ENCODE results near the gene LRATD1. TPM values are rescaled to one million over a fixed set of nuclear protein-coding genes. Genes with fewer than 3 reads are reported as not detected.

LRATD1 gene
- total and polyA plus RNA-seq, 9 of the 15 experiments (the other 6 are each of a cell fraction or from before 2014, with no cell fraction given): 0.36 to 6.5 (median 2.8) TPM

DNA sequence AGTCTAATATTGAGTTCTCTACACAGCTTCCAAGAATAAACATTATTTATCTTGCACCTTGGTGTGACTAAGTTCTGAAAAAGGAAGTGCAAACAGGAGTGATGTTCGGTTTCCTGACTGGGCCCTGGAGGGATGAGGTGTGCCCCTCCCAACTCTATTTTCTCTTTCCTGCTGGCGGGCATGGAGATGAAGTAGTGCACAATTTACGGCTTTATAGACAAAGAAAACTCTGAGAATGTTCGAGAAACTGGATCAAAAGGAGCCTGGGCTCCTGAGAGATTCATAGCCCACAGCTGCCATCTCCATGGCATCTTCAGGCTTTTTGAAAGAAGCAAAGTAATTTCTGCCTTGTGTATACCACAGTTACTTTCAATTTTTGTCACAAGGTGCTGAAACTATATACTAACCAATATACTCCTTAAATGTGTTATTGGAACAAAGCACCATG is 22.3 kb downstream of the LRATD1 start:
- in situ Hi-C loops (cut with MboI): no loop called here
- Histone ChIP-seq H3K9me3 (replicated peaks; ENCODE audit: control insufficient read depth, insufficient read depth, low read depth, low read length) (no peaks in the 10 kb centered on the region), H3K9ac (ENCODE audit: insufficient read depth in 1 of 2, low read depth in 2 of 2, low read length in 2 of 2) (no peak overlapping the region), H2AFZ (ENCODE audit: low read depth, low read length) (no peak overlapping the region), H4K20me1 (replicated peaks; ENCODE audit: control insufficient read depth, insufficient read depth, low read length) (no peaks in the 10 kb centered on the region), H3K27ac (ENCODE audit: extremely low read depth, low read depth, low read length) (no peak overlapping the region), H3K4me1 (replicated peaks in 1 of 2; ENCODE audit: control insufficient read depth in 2 of 2, insufficient read depth in 2 of 2, low read length in 2 of 2) (no peaks in the 10 kb centered on the region), H3K36me3 (ENCODE audit: control insufficient read depth, insufficient read depth, low read length) (no peaks in the 10 kb centered on the region), H3K4me3 (no peak overlapping the region), H3K4me2 (ENCODE audit: insufficient read depth, low read length) (no peak overlapping the region), H3K27me3 (ENCODE audit: control insufficient read depth in 2 of 2, insufficient read depth in 2 of 2, low read length in 2 of 2) (no peaks in the 10 kb centered on the region), H3K79me2 (ENCODE audit: control insufficient read depth, insufficient read depth, low read length) (no peaks in the 10 kb centered on the region), H3K9me1 (ENCODE audit: control insufficient read depth, insufficient read depth, low read length) (no peaks in the 10 kb centered on the region)
- FAIRE-seq (no peak), ATAC-seq (no peak), DNase-seq (ENCODE audit: extremely low read depth in 1 of 4, low spot score in 3 of 4) (no peak)
- ChIA-PET CTCF (ENCODE audit: low intra/inter-chr PET ratio) (no interaction called here), POLR2A (no interaction called here)
- intact Hi-C loops (cut with micrococcal nuclease): no loop called here
- TF ChIP-seq TAF1 (IDR thresholded peaks at IDR 0.05; ENCODE audit: control insufficient read depth, extremely low read depth, insufficient read depth, low read length, severe bottlenecking) (no peak), TAF15 (IDR thresholded peaks at IDR 0.05; ENCODE audit: low read depth, low read length) (no peak)
- 10% methylated on average over 4 of the region's 4 CpGs for WGBS (ENCODE audit: insufficient coverage, low coverage, missing lambda C conversion rate)
- no TSS peak for BruUV-seq (replicated peaks)

GRCh38 chr2:14656146-14656545 is 23.6 kb downstream of the LRATD1 start:
- no peak for TF ChIP-seq ZEB2 (IDR thresholded peaks at IDR 0.05)
- no peak for TF ChIP-seq GMEB1 (CRISPR knock-in tag; IDR thresholded peaks at IDR 0.05)
- TF ChIP-seq IFI16 (CRISPR knock-in tag; IDR thresholded peaks at IDR 0.05): no peak
- TF ChIP-seq PHF20 (IDR thresholded peaks at IDR 0.05; ENCODE audit: partially characterized antibody): no peak
- TF ChIP-seq ZNF274 (IDR thresholded peaks at IDR 0.05; ENCODE audit: borderline replicate concordance, low read depth, low read length): no peak
- TF ChIP-seq SREBF2 (CRISPR knock-in tag; IDR thresholded peaks at IDR 0.05): no peak
- no peak for TF ChIP-seq KDM4B (IDR thresholded peaks at IDR 0.05; ENCODE audit: borderline replicate concordance in 2 of 2, low read depth in 1 of 2)
- H3K9ac ChIP-seq (ENCODE audit: insufficient read depth in 1 of 2, low read depth in 2 of 2, low read length in 2 of 2): no peak overlapping the region
- CTCF ChIA-PET (ENCODE audit: low intra/inter-chr PET ratio): no interaction called here
- BruUV-seq (replicated peaks): no TSS peak
- no peak overlapping the region for H3K27ac ChIP-seq (ENCODE audit: extremely low read depth, low read depth, low read length)
- H3K79me2 ChIP-seq (ENCODE audit: control insufficient read depth, insufficient read depth, low read length): no peaks in the 10 kb centered on the region
- H3K4me1 ChIP-seq (replicated peaks in 1 of 2; ENCODE audit: control insufficient read depth in 2 of 2, insufficient read depth in 2 of 2, low read length in 2 of 2): no peaks in the 10 kb centered on the region
- no peak overlapping the region for H3K4me2 ChIP-seq (ENCODE audit: insufficient read depth, low read length)
- no peak overlapping the region for H3K4me3 ChIP-seq
- ATAC-seq (no peak), FAIRE-seq (no peak), DNase-seq (ENCODE audit: extremely low read depth in 1 of 4, low spot score in 3 of 4) (no peak)
- no peaks in the 10 kb centered on the region for H3K36me3 ChIP-seq (ENCODE audit: control insufficient read depth, insufficient read depth, low read length)
- H2AFZ ChIP-seq (ENCODE audit: low read depth, low read length): no peak overlapping the region
- 15% methylated on average over 3 of the region's 3 CpGs for WGBS (ENCODE audit: insufficient coverage, low coverage, missing lambda C conversion rate)
- H4K20me1 ChIP-seq (replicated peaks; ENCODE audit: control insufficient read depth, insufficient read depth, low read length): no peaks in the 10 kb centered on the region
- no peaks in the 10 kb centered on the region for H3K9me1 ChIP-seq (ENCODE audit: control insufficient read depth, insufficient read depth, low read length)
- H3K27me3 ChIP-seq (ENCODE audit: control insufficient read depth in 2 of 2, insufficient read depth in 2 of 2, low read length in 2 of 2): no peaks in the 10 kb centered on the region
- in situ Hi-C loops (cut with MboI) (no loop called here), intact Hi-C loops (cut with micrococcal nuclease) (no loop called here)
- no peaks in the 10 kb centered on the region for H3K9me3 ChIP-seq (replicated peaks; ENCODE audit: control insufficient read depth, insufficient read depth, low read depth, low read length)
- POLR2A ChIA-PET: no interaction called here

All from K562 (cell line).